HG02642 (cell line): ENCODE results near the gene MINPP1.
A peak's percentile ranks its signal among the peaks of the same experiment; 100 is the strongest.
"Not testable (repeated sequence)": the region's sequence is repeated elsewhere in the genome, so short reads cannot be mapped to it uniquely, and the experiment has no call there.

ENCODE experiments used
- ATAC-seq: cut with Tn5 transposase; IDR thresholded peaks from one replicate; pipeline ENCODE4 v1.9.1; 2021; ENCODE audit warnings: mild to moderate bottlenecking; ENCODE audit not compliant: unreplicated experiment, poor library complexity

MINPP1 gene, protein sequence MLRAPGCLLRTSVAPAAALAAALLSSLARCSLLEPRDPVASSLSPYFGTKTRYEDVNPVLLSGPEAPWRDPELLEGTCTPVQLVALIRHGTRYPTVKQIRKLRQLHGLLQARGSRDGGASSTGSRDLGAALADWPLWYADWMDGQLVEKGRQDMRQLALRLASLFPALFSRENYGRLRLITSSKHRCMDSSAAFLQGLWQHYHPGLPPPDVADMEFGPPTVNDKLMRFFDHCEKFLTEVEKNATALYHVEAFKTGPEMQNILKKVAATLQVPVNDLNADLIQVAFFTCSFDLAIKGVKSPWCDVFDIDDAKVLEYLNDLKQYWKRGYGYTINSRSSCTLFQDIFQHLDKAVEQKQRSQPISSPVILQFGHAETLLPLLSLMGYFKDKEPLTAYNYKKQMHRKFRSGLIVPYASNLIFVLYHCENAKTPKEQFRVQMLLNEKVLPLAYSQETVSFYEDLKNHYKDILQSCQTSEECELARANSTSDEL

DNA sequence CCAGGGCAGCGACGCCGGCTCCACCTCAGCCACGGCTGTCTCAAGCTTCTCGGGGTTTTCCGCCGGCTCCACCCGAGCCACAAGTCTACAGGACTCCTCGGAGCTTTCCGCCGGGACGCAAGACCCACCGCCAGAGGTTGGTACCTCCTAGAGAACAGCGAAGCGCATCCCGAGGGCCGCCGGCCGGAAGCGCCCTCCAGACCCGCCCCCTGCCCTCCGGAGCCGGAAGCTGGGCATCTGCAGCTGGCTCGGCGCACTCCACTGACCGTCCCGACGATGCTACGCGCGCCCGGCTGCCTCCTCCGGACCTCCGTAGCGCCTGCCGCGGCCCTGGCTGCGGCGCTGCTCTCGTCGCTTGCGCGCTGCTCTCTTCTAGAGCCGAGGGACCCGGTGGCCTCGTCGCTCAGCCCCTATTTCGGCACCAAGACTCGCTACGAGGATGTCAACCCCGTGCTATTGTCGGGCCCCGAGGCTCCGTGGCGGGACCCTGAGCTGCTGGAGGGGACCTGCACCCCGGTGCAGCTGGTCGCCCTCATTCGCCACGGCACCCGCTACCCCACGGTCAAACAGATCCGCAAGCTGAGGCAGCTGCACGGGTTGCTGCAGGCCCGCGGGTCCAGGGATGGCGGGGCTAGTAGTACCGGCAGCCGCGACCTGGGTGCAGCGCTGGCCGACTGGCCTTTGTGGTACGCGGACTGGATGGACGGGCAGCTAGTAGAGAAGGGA, at the start of gene MINPP1:
Gene MINPP1 (plus strand): TSS at position 254 of the 726 bp plus-strand sequence. CDS start 23 bp downstream, at position 277.
- peak; percentile 91 for ATAC-seq

DNA sequence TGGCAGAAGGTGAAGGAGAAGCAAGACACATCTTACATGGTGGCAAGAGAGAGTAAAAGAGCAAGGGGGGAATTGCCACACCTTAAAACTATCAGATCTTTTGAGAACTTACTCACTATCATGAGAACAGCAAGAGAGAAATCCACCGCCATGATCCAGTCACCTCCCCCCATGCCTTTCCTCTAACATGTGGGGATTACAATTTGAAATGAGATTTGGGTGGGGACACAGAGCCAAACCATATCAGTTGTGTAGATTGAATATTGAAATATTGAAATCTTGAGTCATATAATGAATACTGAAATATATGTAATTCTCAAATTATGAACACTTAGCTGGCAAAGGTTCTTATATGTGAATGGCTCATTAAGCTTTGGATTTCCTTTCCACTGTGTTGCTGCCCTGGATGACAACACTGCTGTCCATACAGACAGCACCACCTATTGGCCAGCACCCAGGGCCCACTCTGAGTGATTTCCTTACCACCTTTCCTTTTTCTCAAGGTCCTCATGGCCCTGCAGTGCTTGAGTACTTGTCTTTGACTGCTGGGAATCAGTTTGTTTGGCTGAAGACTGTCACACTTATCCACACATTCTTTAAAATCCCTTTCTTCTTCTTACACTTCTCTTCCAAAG, 48.0 kb upstream of the MINPP1 start:
- not testable (repeated sequence) for ATAC-seq

DNA sequence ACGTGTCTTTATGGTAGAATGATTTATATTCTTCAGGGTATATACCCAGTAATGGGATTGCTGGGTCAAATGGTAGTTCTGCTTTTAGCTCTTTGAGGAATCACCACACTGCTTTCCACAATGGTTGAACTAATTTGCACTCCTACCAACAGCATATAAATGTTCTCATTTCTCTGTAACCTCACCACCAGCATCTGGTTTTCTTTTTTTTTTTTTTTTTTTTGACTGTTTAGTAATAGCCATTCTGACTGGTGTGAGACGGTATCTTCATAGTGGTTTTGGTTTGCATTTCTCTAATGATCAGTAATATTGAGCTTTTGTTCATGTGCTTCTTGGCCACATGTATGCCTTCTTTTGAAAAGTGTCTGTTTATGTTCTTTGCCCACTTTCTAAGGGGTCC, 42.9 kb upstream of the MINPP1 start:
- ATAC-seq, result peak; percentile 47

DNA sequence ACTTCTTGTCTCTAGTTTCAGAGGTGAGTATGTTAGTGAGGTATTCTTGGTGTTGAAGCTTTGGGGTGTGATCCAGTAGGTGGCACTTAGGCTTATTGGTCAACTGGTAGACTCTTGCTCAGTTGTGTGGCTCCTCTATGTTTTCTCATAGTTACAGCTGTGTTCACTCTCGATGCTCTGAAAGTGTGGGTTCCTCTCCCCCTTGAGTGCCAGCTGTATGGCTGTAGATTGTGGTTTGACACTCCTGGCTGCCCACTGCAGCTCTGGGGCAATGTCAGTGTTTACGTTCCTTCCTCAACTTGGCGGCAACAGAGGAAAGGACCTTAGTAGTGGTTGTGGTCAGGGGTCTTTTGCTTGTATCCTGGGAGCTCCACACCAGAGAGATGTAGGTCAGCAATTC, 37.8 kb upstream of the MINPP1 start:
- peak; percentile 61 for ATAC-seq

DNA sequence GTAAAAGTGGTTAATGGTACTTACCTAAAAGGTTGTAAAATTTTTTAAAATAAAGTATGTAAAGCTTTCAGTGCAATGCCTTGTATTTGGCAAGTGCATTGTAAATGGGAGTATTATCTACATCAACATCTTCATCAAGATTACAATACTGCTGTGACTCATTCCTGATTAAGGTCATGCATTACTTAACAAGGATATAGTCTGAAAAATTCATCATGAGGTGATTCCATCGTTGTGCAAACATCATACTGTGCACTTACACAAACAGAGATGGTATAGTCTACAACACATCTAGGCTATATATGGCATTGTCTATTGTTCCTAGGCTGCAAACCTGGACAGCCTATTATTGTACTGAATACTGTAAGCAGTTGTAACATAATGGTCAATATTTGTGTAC, 16.0 kb upstream of the MINPP1 start:
- not testable (repeated sequence) for ATAC-seq

DNA sequence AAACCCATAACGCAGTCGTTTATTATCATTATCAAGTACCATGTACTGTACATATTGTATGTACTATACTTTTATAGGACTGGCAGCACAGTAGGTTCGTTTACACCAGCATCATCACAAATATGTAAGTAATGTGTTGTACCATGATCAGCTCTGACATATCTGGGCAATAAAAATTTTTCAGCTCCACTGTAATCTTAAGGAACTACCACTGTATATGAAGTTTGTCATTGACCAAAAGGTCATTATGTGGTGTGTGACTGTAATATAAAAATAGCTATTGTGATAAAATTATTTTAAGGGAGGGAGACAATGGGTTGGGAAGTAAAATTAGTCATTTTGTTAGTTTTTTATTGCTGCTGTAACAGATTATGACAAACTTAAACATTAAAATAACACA, 14.4 kb upstream of the MINPP1 start:
- not testable (repeated sequence) for ATAC-seq

DNA sequence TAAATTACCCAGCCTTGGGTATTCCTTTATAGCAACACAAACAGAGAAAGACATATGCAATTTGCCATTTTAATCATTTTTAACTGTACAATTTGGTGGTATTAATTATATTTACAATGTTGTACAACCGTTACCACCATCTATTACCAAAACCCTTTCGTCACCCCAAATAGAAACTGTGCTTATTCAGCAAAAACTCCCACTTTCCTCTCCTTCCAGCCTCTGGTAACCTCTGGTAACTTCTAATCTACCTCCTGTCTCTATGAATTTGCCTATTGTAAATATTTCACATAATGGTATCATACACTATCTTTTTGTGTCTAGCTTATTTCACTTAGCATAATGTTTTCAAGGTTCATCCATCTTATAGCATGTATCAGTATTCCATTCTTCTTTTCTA, 12.2 kb upstream of the MINPP1 start:
- ATAC-seq, result not testable (repeated sequence)

DNA sequence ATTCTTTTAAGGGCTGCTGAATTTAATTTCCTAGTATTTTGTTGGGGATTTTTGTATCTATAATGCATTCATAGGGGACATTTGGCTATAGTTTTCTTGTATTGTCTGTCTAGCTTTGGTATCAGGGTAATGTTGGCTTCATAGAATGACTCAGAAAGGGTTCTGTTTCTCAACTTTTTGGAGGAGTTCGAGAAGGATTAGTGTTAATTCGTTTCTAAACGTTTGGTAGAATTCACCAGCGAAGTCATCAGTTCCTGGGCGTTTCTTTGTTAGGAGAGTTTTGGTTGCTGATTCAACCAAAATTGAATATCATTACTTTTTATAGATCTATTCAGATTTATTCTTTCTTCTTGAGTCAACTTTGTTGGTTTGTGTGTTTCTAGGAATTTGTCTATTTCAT, 9.2 kb upstream of the MINPP1 start:
- ATAC-seq, result not testable (repeated sequence)

DNA sequence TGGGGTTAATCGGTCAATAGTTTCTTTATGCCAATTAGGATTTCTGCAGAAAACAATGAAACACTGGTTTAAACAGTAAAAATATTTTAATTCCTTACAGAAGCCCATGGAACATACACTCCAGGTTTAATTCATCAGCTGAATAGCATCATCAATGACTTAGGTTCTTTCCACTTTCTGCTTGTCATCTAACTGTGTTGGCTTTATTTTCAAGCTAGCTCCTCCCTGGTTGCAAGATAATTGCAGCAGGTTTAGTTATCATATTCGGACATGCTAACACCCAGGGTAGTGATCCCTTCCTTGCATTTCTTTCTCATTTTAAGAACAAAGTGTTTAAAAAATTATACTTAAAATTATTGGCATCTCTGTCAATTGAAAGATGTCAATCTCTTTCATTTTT, 7.3 kb upstream of the MINPP1 start:
- not testable (repeated sequence) for ATAC-seq

DNA sequence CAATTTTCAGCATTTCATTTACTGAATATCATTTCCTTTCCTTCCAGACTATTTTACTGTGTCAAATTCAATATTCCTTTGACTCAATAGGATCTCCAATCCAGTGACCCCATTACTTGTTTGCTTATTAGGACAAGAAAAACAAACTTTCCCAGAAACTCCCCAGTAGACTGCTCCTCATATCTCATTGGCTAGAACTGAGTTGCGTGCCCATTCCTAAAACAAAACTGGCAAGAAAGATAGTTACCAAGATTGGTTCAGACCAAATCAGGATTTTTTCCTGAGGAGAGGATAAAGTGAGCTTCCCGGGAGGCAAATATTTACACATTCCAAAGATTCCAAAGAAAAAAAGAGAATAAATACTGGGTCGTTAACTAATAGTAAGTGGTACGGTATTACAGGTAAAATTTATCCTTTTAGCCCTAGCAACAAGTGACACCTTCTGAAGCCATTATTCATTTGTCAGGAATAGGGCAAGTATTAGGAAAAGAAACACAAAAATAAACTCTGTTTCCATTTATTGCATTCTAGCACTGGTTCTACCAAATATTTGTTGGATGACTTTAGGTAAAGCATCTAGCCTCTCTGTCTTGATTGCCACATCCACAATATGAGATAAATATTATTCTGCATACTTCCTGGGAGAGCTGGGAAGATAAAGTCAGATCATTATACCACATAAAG, 6.4 kb upstream of the MINPP1 start:
- not testable (repeated sequence) for ATAC-seq

DNA sequence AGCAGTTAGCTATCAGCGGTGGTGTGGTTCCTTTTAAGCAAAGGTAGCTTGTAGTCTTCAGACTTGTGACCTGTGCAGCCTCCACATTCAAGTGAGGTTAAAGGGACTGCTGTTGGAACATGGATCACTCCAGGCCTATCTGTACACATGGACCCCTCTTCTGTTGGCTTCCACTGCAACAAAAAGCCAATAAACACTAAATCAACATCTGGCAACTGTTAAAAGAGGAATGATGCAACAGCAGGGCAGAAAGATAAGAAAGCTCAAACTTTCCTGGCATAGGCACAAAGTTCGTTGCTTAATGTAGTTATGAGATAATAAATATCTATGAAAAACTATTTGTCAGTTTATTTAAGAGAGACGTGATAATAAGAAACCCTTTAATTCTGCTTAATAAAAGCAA, 4.0 kb upstream of the MINPP1 start:
- no peak for ATAC-seq

DNA sequence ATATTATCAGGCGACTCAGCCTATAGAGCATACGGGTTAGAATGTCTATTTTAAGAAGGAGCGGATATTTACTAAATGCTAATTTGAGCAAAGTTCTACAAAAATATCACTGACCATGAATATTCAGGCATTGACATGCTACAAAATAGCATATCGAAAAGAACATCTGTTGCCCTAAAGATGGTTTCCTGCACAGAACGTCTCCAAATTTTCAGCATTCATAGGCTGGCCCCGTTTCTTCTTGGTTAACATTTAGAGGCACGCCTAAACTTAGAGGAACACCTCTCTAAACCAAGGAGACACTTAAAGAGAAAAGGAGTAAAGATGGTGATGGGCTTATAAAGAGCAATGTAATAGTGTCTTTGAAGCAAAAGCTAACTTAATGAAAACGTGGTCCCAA, 1.3 kb upstream of the MINPP1 start:
- ATAC-seq, result no peak

DNA sequence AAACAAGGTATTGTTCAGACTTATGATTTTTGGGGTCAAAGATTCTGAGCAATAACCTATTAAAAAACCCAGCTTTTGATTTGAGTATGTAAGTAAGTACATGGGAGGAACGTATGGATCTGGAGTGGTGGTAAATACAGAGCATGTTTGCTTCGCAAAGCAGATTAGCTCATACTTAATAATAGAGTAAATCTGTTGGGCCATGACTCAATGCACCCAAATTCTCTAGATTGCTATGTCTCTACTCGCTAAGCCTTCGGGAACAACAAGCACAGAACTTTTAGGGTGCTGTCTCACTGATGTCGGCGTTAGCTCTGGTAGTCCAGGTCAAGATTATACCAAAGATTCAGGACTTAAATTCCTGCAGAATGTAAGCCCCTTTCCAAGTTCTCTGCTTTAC, 807 bp upstream of the MINPP1 start:
- ATAC-seq, result no peak

DNA sequence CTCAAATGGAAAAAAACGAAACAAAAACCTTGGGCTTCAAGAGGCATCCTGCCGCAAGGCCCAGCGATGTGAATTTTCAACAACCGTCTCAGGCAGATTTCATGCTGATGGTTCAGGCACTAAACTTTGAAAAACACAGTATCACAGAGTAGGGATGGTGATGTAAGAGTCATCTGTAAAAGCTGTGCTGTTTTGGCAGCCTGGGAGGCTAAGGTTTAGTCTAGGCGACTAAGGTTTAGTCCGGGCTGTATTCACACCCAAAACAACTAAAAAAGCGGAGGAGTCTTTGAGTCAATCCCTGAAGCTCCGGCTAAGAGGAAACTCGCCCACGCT, 420 bp upstream of the MINPP1 start:
- ATAC-seq, result no peak

DNA sequence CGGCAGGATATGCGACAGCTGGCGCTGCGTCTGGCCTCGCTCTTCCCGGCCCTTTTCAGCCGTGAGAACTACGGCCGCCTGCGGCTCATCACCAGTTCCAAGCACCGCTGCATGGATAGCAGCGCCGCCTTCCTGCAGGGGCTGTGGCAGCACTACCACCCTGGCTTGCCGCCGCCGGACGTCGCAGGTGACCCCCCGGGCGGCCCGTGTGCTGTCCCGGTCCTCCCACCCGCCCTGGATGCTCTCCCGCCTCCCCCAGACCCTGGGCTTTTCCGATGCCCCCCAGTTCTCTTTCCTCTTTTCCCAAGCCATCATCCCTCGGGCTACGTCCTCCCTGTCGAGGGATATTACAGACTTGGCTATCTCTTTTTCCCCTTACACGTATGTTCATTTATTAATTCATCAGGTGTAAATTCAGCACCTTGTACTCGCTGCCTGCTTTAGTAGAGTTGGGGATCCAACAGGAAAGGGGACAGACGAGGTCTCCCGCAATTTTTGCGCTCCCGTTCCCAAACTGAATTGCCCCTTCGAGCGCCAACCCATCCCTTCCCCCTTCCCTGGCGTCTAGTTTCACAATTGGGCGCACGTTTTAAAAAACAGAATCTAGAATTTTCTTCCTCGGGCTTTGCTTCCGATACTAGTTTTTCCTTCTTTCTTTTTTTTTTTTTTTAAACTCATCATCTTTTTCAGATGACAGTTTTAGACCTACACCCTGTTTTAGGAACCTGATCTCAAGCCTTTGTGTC, 846 bp downstream of the MINPP1 start:
- peak; percentile 66 for ATAC-seq

DNA sequence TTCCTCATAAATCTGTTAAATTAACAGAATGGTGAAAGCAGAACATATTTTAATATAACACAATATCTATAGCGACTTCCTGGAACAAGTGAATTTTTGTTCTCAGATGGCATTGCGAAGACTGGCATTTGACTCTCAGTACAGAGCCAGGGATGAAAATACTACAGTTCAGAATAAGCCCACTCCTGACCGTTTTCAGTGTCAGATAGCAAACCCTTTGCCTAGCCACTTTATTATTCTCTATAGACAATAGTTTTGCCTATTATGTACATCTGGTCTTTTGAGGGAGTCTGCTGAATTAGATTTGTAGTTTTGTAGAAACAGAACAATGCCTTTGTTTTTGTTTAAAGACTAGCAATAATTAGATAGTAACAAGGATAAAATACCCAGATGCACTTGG, 2.3 kb downstream of the MINPP1 start:
- no peak for ATAC-seq

DNA sequence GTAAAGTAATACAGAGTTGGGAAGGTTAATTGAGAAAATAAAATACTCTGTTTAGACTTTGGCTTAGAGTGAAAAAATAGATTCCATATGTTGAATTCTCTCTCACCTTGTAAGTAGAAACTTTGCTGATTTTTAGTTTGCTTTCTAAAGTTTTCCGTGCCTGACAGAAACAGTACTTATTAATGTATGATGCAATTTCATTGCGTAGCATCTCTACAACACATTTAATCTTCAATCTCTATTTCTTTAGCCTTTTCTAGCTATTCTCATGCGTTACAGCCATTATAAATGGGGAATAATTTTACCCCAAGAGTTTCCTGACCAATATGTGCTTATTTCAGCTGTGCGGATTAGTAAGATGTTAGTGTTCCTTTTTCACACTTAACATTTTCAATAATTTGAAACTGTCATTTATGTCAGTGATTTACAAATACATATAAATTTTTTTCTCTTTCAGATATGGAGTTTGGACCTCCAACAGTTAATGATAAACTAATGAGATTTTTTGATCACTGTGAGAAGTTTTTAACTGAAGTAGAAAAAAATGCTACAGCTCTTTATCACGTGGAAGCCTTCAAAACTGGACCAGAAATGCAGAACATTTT, 3.3 kb downstream of the MINPP1 start:
- ATAC-seq, result no peak

DNA sequence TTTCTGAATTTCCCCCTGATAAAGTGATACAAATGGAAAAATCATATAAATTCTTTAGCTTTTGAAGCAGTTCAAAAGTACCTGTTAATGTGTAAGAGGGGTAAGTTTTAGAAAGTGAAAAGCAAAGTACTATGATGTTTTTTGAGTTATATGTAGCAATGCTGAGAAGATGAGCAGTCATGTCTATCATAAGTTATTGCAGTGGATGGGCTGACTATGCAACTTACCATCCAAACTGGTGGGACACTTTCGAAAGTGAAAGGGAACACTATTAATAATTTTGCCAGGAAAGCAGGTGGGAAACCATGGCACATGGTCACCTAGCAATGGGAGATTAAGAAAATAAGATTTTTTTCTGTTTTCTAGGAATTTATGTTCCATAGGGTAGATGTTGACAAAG, 4.1 kb downstream of the MINPP1 start:
- no peak for ATAC-seq

DNA sequence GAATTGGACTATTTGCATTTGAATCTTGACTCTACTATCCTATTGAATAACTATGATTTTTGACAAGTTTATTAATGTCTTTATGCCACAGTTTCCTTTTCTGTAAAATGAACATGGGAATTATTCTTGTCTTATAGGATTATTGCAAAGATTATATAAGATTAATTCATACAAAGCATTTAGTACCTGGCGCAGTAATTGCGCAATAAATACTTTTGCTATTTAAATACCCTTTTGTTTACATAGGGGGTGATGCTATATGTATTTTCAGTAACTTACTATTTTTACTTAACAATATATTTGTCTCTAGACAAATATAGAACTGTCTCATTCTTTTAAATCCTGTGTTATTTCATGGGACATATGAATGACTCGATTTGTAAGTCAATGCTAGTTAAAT, 5.3 kb downstream of the MINPP1 start:
- ATAC-seq, result no peak

DNA sequence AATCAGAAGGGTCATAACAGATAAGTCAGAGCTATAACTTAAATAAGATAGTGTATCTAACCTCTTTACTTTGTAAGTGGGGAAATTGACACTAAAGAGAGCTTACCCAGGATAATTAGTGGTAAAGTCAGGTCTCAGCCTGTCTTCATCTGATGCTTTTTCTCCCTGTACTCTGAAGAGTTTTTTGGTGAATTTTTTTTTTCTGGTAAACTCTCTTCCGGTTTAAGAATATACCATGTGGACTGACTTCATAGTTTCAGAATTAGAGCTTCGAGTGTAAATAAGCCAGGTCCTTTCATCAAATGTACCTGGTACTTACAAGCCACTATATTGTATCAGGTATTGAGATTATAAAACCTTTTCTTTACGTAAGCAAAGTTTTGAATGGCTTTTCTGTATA, 6.8 kb downstream of the MINPP1 start:
- no peak for ATAC-seq
